ENCODE measurements around the gene ZNRF1. TPM values are rescaled to one million over a fixed set of nuclear protein-coding genes. Genes with fewer than 3 reads are reported as not detected.

The ZNRF1 gene
- total and polyA plus RNA-seq, 2 of the 8 experiments (the other 6 are each of a cell fraction or from before 2014, with no cell fraction given), result 33.5 to 52.9 TPM

DNA sequence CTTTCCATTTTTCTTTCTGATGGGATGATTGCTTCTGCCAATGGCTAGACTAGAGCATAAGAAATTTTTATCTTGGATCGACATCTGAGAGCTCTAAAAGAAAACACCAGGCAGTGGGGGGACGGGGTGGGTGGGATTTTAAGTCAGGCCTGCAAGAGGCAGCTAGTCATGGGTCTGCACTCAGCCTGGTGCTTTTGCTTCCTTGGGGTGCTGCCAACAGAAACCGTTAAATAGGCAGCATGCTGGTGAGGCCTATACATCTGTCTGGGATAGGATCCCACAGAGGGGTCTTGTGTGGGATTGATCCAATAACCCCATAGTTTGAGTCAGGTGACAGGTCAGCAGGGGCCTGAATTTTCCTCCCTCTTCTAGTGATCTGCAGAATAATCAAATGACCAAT is 26.9 kb downstream of the ZNRF1 start:
- Histone ChIP-seq H3K9me3 (ENCODE audit: insufficient read depth in 2 of 2, low read depth in 1 of 2, low read length in 1 of 2) (peaks cover 5 to 7% of the 10 kb centered on the region in 2 experiments; a peak in 2 of 4 replicates), H2BK12ac (ENCODE audit: low read depth, low read length) (no peak overlapping the region), H3K23me2 (ENCODE audit: low read depth, low read length) (no peaks in the 10 kb centered on the region), H3K27me3 (replicated peaks in 1 of 4; ENCODE audit: control insufficient read depth in 3 of 4, extremely low read depth in 1 of 4, insufficient read depth in 3 of 4, low read length in 3 of 4) (no peaks in the 10 kb centered on the region), H4K91ac (replicated peaks; ENCODE audit: insufficient read length, low read length) (no peak overlapping the region), H2BK20ac (ENCODE audit: low read length) (no peak overlapping the region), H2AFZ (ENCODE audit: low read length) (no peak overlapping the region), H3K79me2 (ENCODE audit: control insufficient read depth in 1 of 2, insufficient read depth in 2 of 2, low read length in 2 of 2) (peaks cover 7 to 84% of the 10 kb centered on the region in 2 experiments), H3K56ac (replicated peaks; ENCODE audit: insufficient read length, low read depth, low read length) (no peak overlapping the region), H3K4me3 (ENCODE audit: extremely low read depth in 1 of 4, insufficient read depth in 2 of 4, low read depth in 3 of 4, low read length in 4 of 4) (no peak overlapping the region), H3K4me1 (replicated peaks in 1 of 4; ENCODE audit: control insufficient read depth in 3 of 4, insufficient read depth in 4 of 4, low read length in 3 of 4) (no peaks in the 10 kb centered on the region; a peak in 1 of 7 replicates), H3K14ac (ENCODE audit: insufficient read length) (no peak overlapping the region), H2BK120ac (replicated peaks; ENCODE audit: low read depth, low read length) (no peak overlapping the region), H2BK5ac (ENCODE audit: low read depth, low read length) (no peak overlapping the region; the same call in 1 of the 2 replicates), H3K18ac (ENCODE audit: extremely low read depth, low read length) (no peak overlapping the region), H3K4me2 (ENCODE audit: insufficient read depth in 1 of 2, low read depth in 2 of 2, low read length in 2 of 2) (no peak overlapping the region), H3K79me1 (ENCODE audit: low read depth, low read length) (peaks cover 6% of the 10 kb centered on the region), H4K8ac (ENCODE audit: extremely low read depth, insufficient read depth, low read length) (no peak overlapping the region), H3K23ac (ENCODE audit: insufficient read length) (no peak overlapping the region), H4K5ac (ENCODE audit: insufficient read length, low read depth, low read length) (no peak overlapping the region), H2AK5ac (ENCODE audit: low read depth, low read length) (no peak overlapping the region), H3K9ac (replicated peaks in 1 of 4; ENCODE audit: extremely low read depth in 1 of 4, low read depth in 3 of 4, low read length in 3 of 4) (no peak overlapping the region), H4K20me1 (replicated peaks in 1 of 2; ENCODE audit: control insufficient read depth in 1 of 2, insufficient read depth in 2 of 2, low read length in 2 of 2) (peaks cover 4 to 10% of the 10 kb centered on the region in 2 experiments), H2BK15ac (ENCODE audit: low read length) (no peak overlapping the region), H3K4ac (replicated peaks; ENCODE audit: insufficient read length, low read depth, low read length) (no peak overlapping the region), H3K27ac (ENCODE audit: low read depth, low read length) (no peak overlapping the region), H3K36me3 (ENCODE audit: control insufficient read depth in 2 of 4, insufficient read depth in 4 of 4, low read length in 3 of 4) (peaks cover 0 to 5% (median 1%) of the 10 kb centered on the region in 4 experiments; a peak in 2 of 8 replicates)
- CTCF ChIA-PET (ENCODE audit: partially characterized antibody), result interaction anchor here (0.8 to 2.0 kb wide), 3 partner anchors 13 to 85 kb away, joined by 3 to 7 read pairs (median 3); no protein-coding TSS in a partner anchor
- POLR2A ChIA-PET (ENCODE audit: partially characterized antibody), result no interaction called here
- WGBS, 2 experiments (ENCODE audit: extremely low coverage in 1 of 2, insufficient coverage in 1 of 2, insufficient read length in 1 of 2, insufficient replicate concordance in 2 of 2, low coverage in 1 of 2, low lambda C conversion rate in 2 of 2, missing lambda C conversion rate in 1 of 2), result 87% methylated on average over 3 of the region's 3 CpGs; no CpG with 5 or more reads in 1 of the 2 experiments
- no peak for FAIRE-seq
- no peak for TF ChIP-seq JUND (IDR thresholded peaks at IDR 0.05; ENCODE audit: low read length)
- no peak for TF ChIP-seq EZH2 (IDR thresholded peaks at IDR 0.05; ENCODE audit: low read depth, low read length, severe bottlenecking)
- TF ChIP-seq RNF2 (IDR thresholded peaks at IDR 0.05; ENCODE audit: borderline replicate concordance, low read depth, low read length, missing control alignments, poor library complexity, severe bottlenecking), result no peak
- TF ChIP-seq CHD1 (IDR thresholded peaks at IDR 0.05; ENCODE audit: low read depth, low read length), result no peak
- TF ChIP-seq JUN (IDR thresholded peaks at IDR 0.05; ENCODE audit: low read depth, low read length), result no peak
- TF ChIP-seq TAF7 (optimal IDR thresholded peaks at IDR 0.05; ENCODE audit: borderline replicate concordance, low read depth, low read length), result no peak
- TF ChIP-seq POU5F1 (IDR thresholded peaks at IDR 0.05; ENCODE audit: low read depth, low read length), result no peak
- DNase-seq (ENCODE audit: low read depth in 1 of 2, low spot score in 2 of 2), result no peak

Data from H1 (cell line).